ENCODE results near the gene SEC14L5. TPM values are rescaled to one million over a fixed set of nuclear protein-coding genes. Genes with fewer than 3 reads are reported as not detected.

Gene SEC14L5
- total and polyA plus RNA-seq, 2 experiments from 2014 or later, result 2.6 to 5.9 TPM

GRCh38 chr16:4925791-4926190 lies 32.3 kb upstream of the SEC14L5 start:
- Mint-ChIP-seq H3K9me3 (peaks cover 13% of the 10 kb centered on the region), H3K36me3 (ENCODE audit: low read depth) (peaks cover 21% of the 10 kb centered on the region), H3K27ac (no peak overlapping the region), H3K4me1 (peaks cover 21% of the 10 kb centered on the region), H3K4me3 (no peak overlapping the region), H3K27me3 (ENCODE audit: insufficient read depth, low read depth, poor library complexity) (peaks cover 7% of the 10 kb centered on the region)
- peak overlapping the region; percentile 78; the same call in 1 of the 2 replicates for H3K27ac ChIP-seq (ENCODE audit: low read depth)
- H3F3A ChIP-seq (replicated peaks; ENCODE audit: low read depth), result no peaks in the 10 kb centered on the region
- no peaks in the 10 kb centered on the region for H3K4me1 ChIP-seq (ENCODE audit: insufficient read depth)
- H3K27me3 ChIP-seq (ENCODE audit: insufficient read depth), result no peaks in the 10 kb centered on the region
- ATAC-seq (no peak), DNase-seq (ENCODE audit: low spot score) (no peak)
- TF ChIP-seq CREB1 (CRISPR knock-in tag; IDR thresholded peaks at IDR 0.05; ENCODE audit: low read depth) (no peak), CTCF (conservative IDR thresholded peaks at IDR 0.05; ENCODE audit: low read depth in 2 of 2) (no peak), ZNF462 (CRISPR knock-in tag; IDR thresholded peaks at IDR 0.05) (no peak), NANOG (IDR thresholded peaks at IDR 0.05; ENCODE audit: borderline replicate concordance) (no peak), ZNF331 (CRISPR knock-in tag; IDR thresholded peaks at IDR 0.05; ENCODE audit: low read depth) (no peak), JUNB (IDR thresholded peaks at IDR 0.05; ENCODE audit: unreplicated experiment) (no peak), STAT1 (IDR thresholded peaks at IDR 0.05; ENCODE audit: unreplicated experiment) (no peak), POLR2AphosphoS5 (IDR thresholded peaks at IDR 0.05; ENCODE audit: low read depth) (no peak), EZH2 (IDR thresholded peaks at IDR 0.05; ENCODE audit: low read depth, unreplicated experiment) (no peak), ZNF114 (CRISPR knock-in tag; IDR thresholded peaks at IDR 0.05) (no peak), ETS1 (IDR thresholded peaks at IDR 0.05) (no peak), REST (IDR thresholded peaks at IDR 0.05; ENCODE audit: unreplicated experiment) (no peak)
- no peak overlapping the region for H3K4me2 ChIP-seq
- H3K79me2 ChIP-seq (replicated peaks; ENCODE audit: insufficient read depth), result peaks cover 16% of the 10 kb centered on the region
- no peak overlapping the region for H3K4me3 ChIP-seq
- no peak overlapping the region for H2AFZ ChIP-seq
- no peaks in the 10 kb centered on the region for H3K9me2 ChIP-seq (ENCODE audit: insufficient read depth)
- 0 out of 2 replicates have a peak, but pooled peaks cover 6% of the 10 kb centered on the region for H4K20me1 ChIP-seq (replicated peaks; ENCODE audit: insufficient read depth)
- H3K36me3 ChIP-seq (ENCODE audit: insufficient read depth), result no peaks in the 10 kb centered on the region
